ENCODE results near the gene DLGAP1. TPM values are rescaled to one million over a fixed set of nuclear protein-coding genes. Genes with fewer than 3 reads are reported as not detected.

The DLGAP1 gene
- total RNA-seq, 1 experiment from 2014 or later: 0.14 TPM

GRCh38 chr18:3454365-3455089 lies 1000.6 kb downstream of the DLGAP1 start:
- DNase-seq (ENCODE audit: low read depth): peak; percentile 75

GRCh38 chr18:3453540-3454364 lies 1001.4 kb downstream of the DLGAP1 start:
- in situ Hi-C loops (cut with HindIII; ENCODE audit: low pct_unique_long_range_greater_than_20kb, low sequenced_read_pairs): no loop called here
- DNase-seq (ENCODE audit: low read depth): peak; percentile 80

More at GRCh38 chr18:3454365-3455089, 1000.6 kb downstream of the DLGAP1 start:
- in situ Hi-C loops (cut with HindIII; ENCODE audit: low pct_unique_long_range_greater_than_20kb, low sequenced_read_pairs): no loop called here

GRCh38 chr18:3452750-3453539 lies 1002.2 kb downstream of the DLGAP1 start:
- peak; percentile 48 for DNase-seq (ENCODE audit: low read depth)

GRCh38 chr18:3451989-3452749 lies 1002.9 kb downstream of the DLGAP1 start:
- in situ Hi-C loops (cut with HindIII; ENCODE audit: low pct_unique_long_range_greater_than_20kb, low sequenced_read_pairs): no loop called here
- DNase-seq (ENCODE audit: low read depth): peak; percentile 77

More at GRCh38 chr18:3452750-3453539, 1002.2 kb downstream of the DLGAP1 start:
- in situ Hi-C loops (cut with HindIII; ENCODE audit: low pct_unique_long_range_greater_than_20kb, low sequenced_read_pairs): no loop called here

GRCh38 chr18:3451183-3451988 lies 1003.7 kb downstream of the DLGAP1 start:
- in situ Hi-C loops (cut with HindIII; ENCODE audit: low pct_unique_long_range_greater_than_20kb, low sequenced_read_pairs): no loop called here
- DNase-seq (ENCODE audit: low read depth): peak; percentile 81

GRCh38 chr18:3450799-3451182 lies 1004.3 kb downstream of the DLGAP1 start:
- in situ Hi-C loops (cut with HindIII; ENCODE audit: low pct_unique_long_range_greater_than_20kb, low sequenced_read_pairs): no loop called here

GRCh38 chr18:3450012-3450798 lies 1004.9 kb downstream of the DLGAP1 start, which contains the start of gene TGIF1:
TSS of gene TGIF1 (plus strand) at chr18:3450172. CDS start at chr18:3450490, 318 bp downstream.
- in situ Hi-C loops (cut with HindIII; ENCODE audit: low pct_unique_long_range_greater_than_20kb, low sequenced_read_pairs): no loop called here
- DNase-seq (ENCODE audit: low read depth): peak; percentile 86

More at GRCh38 chr18:3450799-3451182, 1004.3 kb downstream of the DLGAP1 start:
- no peak for DNase-seq (ENCODE audit: low read depth)

GRCh38 chr18:3449512-3450011 lies 1005.5 kb downstream of the DLGAP1 start:
- peak; percentile 91 for DNase-seq (ENCODE audit: low read depth)
- in situ Hi-C loops (cut with HindIII; ENCODE audit: low pct_unique_long_range_greater_than_20kb, low sequenced_read_pairs): no loop called here

- no peak for DNase-seq (ENCODE audit: low read depth)
- in situ Hi-C loops (cut with HindIII; ENCODE audit: low pct_unique_long_range_greater_than_20kb, low sequenced_read_pairs): no loop called here
These were observed 1006.1 kb downstream of the DLGAP1 start for GRCh38 chr18:3448838-3449511.

GRCh38 chr18:3447895-3448837 lies 1006.9 kb downstream of the DLGAP1 start:
- DNase-seq (ENCODE audit: low read depth): peak; percentile 100
- in situ Hi-C loops (cut with HindIII; ENCODE audit: low pct_unique_long_range_greater_than_20kb, low sequenced_read_pairs): no loop called here

GRCh38 chr18:3447068-3447894 lies 1007.8 kb downstream of the DLGAP1 start:
- DNase-seq (ENCODE audit: low read depth): no peak
- in situ Hi-C loops (cut with HindIII; ENCODE audit: low pct_unique_long_range_greater_than_20kb, low sequenced_read_pairs): no loop called here
